K562 treated with DMSO at 1 percent for 24 hours (cell line): ENCODE results near the gene TP53TG3F. TPM values are rescaled to one million over a fixed set of nuclear protein-coding genes. Genes with fewer than 3 reads are reported as not detected.

ENCODE experiments used
- total RNA-seq: library from RNA; unstranded; fragments of 300-600 nt; gene quantifications from 2 replicates; pipeline ENCODE4 v1.2.3, GENCODE V29; 2022; ENCODE audit warnings: low read depth; ENCODE audit not compliant: insufficient read depth

The TP53TG3F gene, protein sequence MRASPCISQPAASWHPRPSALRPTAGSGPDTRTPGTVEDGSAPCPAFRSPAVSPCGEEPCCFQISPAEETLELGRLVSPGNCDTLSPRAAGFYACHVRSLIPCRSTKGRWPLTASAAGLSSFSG
- 0.50 TPM in 1 of 2 replicates, not detected in the other for total RNA-seq

DNA sequence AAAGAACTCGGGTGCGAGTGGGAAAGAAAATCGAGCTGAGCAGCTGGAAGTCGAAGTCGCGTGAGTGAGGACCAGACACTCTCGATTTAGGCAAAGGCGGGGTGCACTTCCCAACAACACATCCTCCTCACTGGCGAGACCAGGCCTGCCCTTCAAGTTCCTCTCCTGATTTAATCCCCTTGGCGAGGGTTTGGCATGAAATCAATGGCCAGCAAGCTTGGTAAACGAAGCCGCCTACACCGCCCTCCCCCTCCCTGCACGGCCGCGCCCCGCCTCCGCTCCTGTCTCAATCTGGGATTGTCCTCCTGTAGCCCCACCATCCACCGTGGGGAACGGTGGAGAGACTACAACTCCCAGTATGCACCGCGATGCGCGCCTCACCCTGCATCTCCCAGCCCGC, at the start of gene TP53TG3F:
Gene TP53TG3F, plus strand, starts transcription at position 301 of the 400 bp plus-strand sequence. Its CDS starts 68 bp downstream, at position 369.

Other genes with a start within 250 kb of the TP53TG3F start
- 0.87 TPM in 1 of 2 replicates, not detected in the other for gene TP53TG3E, start 155.3 kb upstream of the TP53TG3F start, total RNA-seq
- gene TP53TG3B, start 98.8 kb upstream of the TP53TG3F start, total RNA-seq = 3.3 TPM in 2 replicates